Right cardiac atrium (tissue), 5 donors: Measurements from ENCODE around the gene AADAT. TPM values are rescaled to one million over a fixed set of nuclear protein-coding genes. Genes with fewer than 3 reads are reported as not detected.

Experiments used
- ATAC-seq, 2 donors: fragments of 200-7000 bp; cut with Tn5 transposase; one replicate each; pipeline versions ENCODE4 v1.8.0 to v1.9.1; 2020; ENCODE audit warnings: moderate library complexity in 2 of 2, mild to moderate bottlenecking in 1 of 2
- DNase-seq, 3 donors: peaks; one replicate each; pipeline ENCODE4 v3.0.0-alpha.2; 2020
- H3K27ac ChIP-seq: one replicate; pipeline ENCODE4 v1.5.1; 2013; ENCODE audit warnings: mild to moderate bottlenecking, low read length, control low read depth, moderate library complexity
- H3K27me3 ChIP-seq: one replicate; pipeline ENCODE4 v1.6.1; 2013; ENCODE audit not compliant: control insufficient read depth, insufficient read depth
- H3K4me1 ChIP-seq: one replicate; pipeline ENCODE4 v1.6.1; 2013; ENCODE audit warnings: low read length; ENCODE audit not compliant: control insufficient read depth, insufficient read depth
- H3K4me3 ChIP-seq: one replicate; pipeline ENCODE4 v1.5.1; 2013; ENCODE audit warnings: low read length, control low read depth
- H3K9me3 ChIP-seq: one replicate; pipeline ENCODE4 v1.6.1; 2013; ENCODE audit warnings: low read length; ENCODE audit not compliant: control insufficient read depth
- WGBS: extraction: QIAGEN DNeasy Blood & Tissue Kit; methylation state at CpG from one replicate; pipeline ENCODE4 v1.1.7; 2013; 5-methylcytosine and 5-hydroxymethylcytosine counted together
- intact Hi-C, 4 donors: fragments of 100-400 bp; cut with DNase I; formaldehyde crosslinking; loops; one replicate each; pipeline versions ENCODE4 v1.11.0 to v1.14.0; 2022 to 2023
- polyA plus RNA-seq: library from polyadenylated mRNA; stranded (reverse); fragments of 200-250 nt; gene quantifications from one replicate; pipeline ENCODE4 v1.2.3, GENCODE V29; 2013
- total RNA-seq, 4 donors: library from RNA; stranded (reverse); fragmentation: NEBNext Ultra II Directional; extraction: Animal tissue kit (Norgen Biotek cat#: 25700); gene quantifications; one replicate each; pipeline ENCODE4 v1.2.1, GENCODE V29; 2021
- donor health status: healthy with polysubstance abuse.
- donor health status: DM: no; HTN: yes; CAD: no.
- donor health status: DM: no; HTN: no; CAD: no.
- donor health status: DM: no; HTN: yes; CAD: no; lungs with severe emphysema.
- donor health status: DM: yes; HTN: yes; CAD: no.

AADAT gene
- total and polyA plus RNA-seq, 5 donors, result 1.5 to 2.1 (median 2.1) TPM

DNA sequence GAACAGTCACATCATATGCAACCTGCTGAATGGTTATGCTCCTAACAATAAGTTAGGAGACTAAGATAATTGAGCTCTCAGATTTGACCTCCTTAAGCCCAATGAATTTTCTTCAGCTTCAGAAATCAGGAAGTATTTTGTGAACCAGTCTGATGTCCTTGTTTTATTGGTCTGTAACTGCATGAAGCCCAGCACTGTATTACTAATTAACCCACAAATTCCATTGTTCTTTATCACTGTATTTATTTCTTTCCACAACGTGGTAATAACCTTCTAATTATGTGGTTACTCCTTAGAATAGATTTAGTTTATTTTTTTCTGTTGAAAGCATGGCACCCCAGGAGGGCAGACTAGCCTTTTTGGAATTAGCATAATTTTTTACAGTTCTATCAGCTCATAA lies 59.6 kb downstream of the AADAT start:
- WGBS, result 51% methylated on average over 1 of the region's 1 CpG
- Histone ChIP-seq H3K4me1 (no peaks in the 10 kb centered on the region), H3K27ac (no peak overlapping the region), H3K4me3 (no peak overlapping the region), H3K27me3 (no peaks in the 10 kb centered on the region), H3K9me3 (no peaks in the 10 kb centered on the region)
- DNase-seq, result no peak
- intact Hi-C loops, result no loop called here
- no peak for ATAC-seq

DNA sequence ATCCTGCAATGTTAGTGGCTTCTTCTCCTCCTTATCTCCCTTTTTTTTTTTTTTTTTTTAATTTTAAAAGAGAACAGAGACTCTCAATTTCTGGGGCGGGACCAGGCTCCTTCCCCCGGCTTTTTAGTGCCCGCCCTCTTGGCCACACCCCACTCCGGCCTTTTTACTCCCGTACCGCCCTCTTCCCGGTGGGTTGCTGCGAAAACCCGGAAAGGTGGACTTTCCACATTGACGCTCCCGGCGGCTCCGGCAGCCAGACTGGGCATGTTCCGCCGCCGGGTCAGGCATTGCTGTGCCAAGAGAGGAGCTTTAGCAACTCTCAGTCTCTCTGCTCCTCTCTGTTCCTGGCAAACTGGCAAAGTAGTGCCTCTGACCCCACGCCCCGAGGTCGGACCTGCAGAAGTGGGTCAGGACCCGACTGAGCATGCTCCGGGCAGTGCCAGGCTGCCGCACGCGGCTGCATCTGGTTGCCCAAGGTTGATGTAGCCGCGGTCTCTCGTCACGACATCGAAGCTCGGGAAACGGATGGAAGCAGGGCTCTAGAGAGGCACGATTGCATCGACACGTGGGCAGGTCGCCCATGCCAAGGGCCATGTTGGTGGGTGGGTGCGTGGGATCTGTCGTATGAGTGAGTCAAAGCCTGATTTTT lies 62.5 kb downstream of the AADAT start:
- Histone ChIP-seq H3K9me3 (no peaks in the 10 kb centered on the region), H3K27me3 (no peaks in the 10 kb centered on the region), H3K4me3 (peak overlapping the region; percentile 90), H3K4me1 (no peaks in the 10 kb centered on the region), H3K27ac (no peak overlapping the region)
- intact Hi-C loops, result no loop called here
- 3% methylated on average over 37 of the region's 37 CpGs for WGBS
- ATAC-seq (peak; percentile 97 to 98), DNase-seq (peak; percentile 96 to 97 (median 97))

GRCh38 chr4:170026253-170027021 lies 63.3 kb downstream of the AADAT start, which contains the start of gene MFAP3L:
Gene MFAP3L (minus strand): TSS chr4:170026395. CDS start chr4:170005877, 20,518 bp downstream.
- H3K27ac ChIP-seq, result peak within 1 kb of the TSS; percentile 28

GRCh38 chr4:170025523-170026252 lies 64.1 kb downstream of the AADAT start:
- no peaks in the 10 kb centered on the region for H3K4me1 ChIP-seq
- 4% methylated on average over 74 of the region's 74 CpGs for WGBS
- intact Hi-C loops, result no loop called here
- no peak for ATAC-seq
- no peak overlapping the region for H3K27ac ChIP-seq
- DNase-seq, result peak; percentile 19 to 58 (median 57)
- peak overlapping the region; percentile 90 for H3K4me3 ChIP-seq
- no peaks in the 10 kb centered on the region for H3K9me3 ChIP-seq
- H3K27me3 ChIP-seq, result no peaks in the 10 kb centered on the region

More at GRCh38 chr4:170026253-170027021, 63.3 kb downstream of the AADAT start, which contains the start of gene MFAP3L:
- peak within 1 kb of the TSS; percentile 90 for H3K4me3 ChIP-seq
- H3K4me1 ChIP-seq, result no peaks in the 10 kb centered on the region
- ATAC-seq, result peak; percentile 97 to 98
- no peaks in the 10 kb centered on the region for H3K27me3 ChIP-seq
- peak; percentile 88 to 95 (median 95) for DNase-seq
- intact Hi-C loops, result no loop called here
- H3K9me3 ChIP-seq, result no peaks in the 10 kb centered on the region
- under 1% methylated on average over 86 of the region's 86 CpGs for WGBS

- DNase-seq (no peak), ATAC-seq (no peak)
- Histone ChIP-seq H3K4me3 (no peak overlapping the region), H3K27ac (no peak overlapping the region), H3K4me1 (no peaks in the 10 kb centered on the region), H3K9me3 (no peaks in the 10 kb centered on the region), H3K27me3 (no peaks in the 10 kb centered on the region)
- WGBS, result 80% methylated on average over 2 of the region's 2 CpGs
- intact Hi-C loops, result no loop called here
Measured at GRCh38 chr4:170022211-170022610, 67.5 kb downstream of the AADAT start.

- DNase-seq (no peak), ATAC-seq (no peak)
- 78% methylated on average over 3 of the region's 3 CpGs for WGBS
Measured at GRCh38 chr4:170017252-170017651, 72.5 kb downstream of the AADAT start.

GRCh38 chr4:170015285-170015684 lies 74.5 kb downstream of the AADAT start:
- ATAC-seq (no peak), DNase-seq (peak in 2 of 3 donors; percentile 50 to 52)
- Histone ChIP-seq H3K4me3 (no peak overlapping the region), H3K27ac (no peak overlapping the region), H3K4me1 (no peaks in the 10 kb centered on the region), H3K9me3 (no peaks in the 10 kb centered on the region), H3K27me3 (no peaks in the 10 kb centered on the region)
- 71% methylated on average over 4 of the region's 4 CpGs for WGBS
- intact Hi-C loops, result no loop called here

More at GRCh38 chr4:170017252-170017651, 72.5 kb downstream of the AADAT start:
- Histone ChIP-seq H3K27me3 (no peaks in the 10 kb centered on the region), H3K27ac (no peak overlapping the region), H3K4me1 (no peaks in the 10 kb centered on the region), H3K4me3 (no peak overlapping the region), H3K9me3 (no peaks in the 10 kb centered on the region)
- intact Hi-C loops, result no loop called here

DNA sequence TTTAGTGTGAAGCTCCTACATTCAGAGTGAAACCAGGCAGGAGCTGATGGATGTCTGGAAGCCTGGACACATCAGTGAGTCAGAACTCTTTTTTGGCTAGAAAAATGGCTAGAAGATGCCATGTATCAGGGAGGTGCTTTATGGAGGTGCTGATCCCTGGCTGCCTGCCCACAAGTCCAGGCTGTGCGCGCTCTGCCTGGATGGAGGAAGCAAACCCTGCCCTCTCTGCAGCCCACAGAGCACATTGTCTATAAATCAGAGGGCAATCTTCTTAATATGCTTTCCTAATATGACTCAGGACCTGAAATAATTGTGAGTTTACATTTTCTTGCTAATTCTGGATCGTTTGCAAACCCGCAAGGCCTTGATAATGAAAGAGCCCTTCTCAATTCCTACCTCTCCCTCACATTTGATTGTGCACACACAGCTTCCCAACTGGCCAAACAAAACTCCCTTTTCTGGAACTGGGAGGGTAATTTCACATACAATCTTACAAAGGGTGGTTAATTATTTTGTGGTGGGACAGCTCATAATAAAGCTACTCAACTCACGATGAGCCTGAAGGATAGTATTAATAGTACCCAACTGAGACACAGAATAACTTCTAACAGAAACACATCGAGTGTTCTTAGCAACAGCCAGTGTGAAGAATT lies 75.3 kb downstream of the AADAT start:
- intact Hi-C loops, result no loop called here
- Histone ChIP-seq H3K27ac (no peak overlapping the region), H3K27me3 (no peaks in the 10 kb centered on the region), H3K4me1 (no peaks in the 10 kb centered on the region), H3K9me3 (no peaks in the 10 kb centered on the region), H3K4me3 (no peak overlapping the region)
- ATAC-seq (no peak), DNase-seq (peak in 1 of 3 donors; percentile 37)
- 77% methylated on average over 6 of the region's 6 CpGs for WGBS

- ATAC-seq, result no peak
- DNase-seq, result no peak
- H3K4me1 ChIP-seq, result no peaks in the 10 kb centered on the region
- no peaks in the 10 kb centered on the region for H3K27me3 ChIP-seq
- WGBS, result 97% methylated on average over 2 of the region's 2 CpGs
- no peak overlapping the region for H3K27ac ChIP-seq
- intact Hi-C loops, result no loop called here
- H3K4me3 ChIP-seq, result no peak overlapping the region
- H3K9me3 ChIP-seq, result no peaks in the 10 kb centered on the region
Measured at GRCh38 chr4:170012629-170012958, 77.2 kb downstream of the AADAT start.

GRCh38 chr4:170011921-170012628 lies 77.7 kb downstream of the AADAT start:
- H3K27me3 ChIP-seq, result no peaks in the 10 kb centered on the region
- intact Hi-C loops, result no loop called here
- no peaks in the 10 kb centered on the region for H3K4me1 ChIP-seq
- no peak overlapping the region for H3K27ac ChIP-seq
- WGBS, result 66% methylated on average over 7 of the region's 7 CpGs
- DNase-seq (no peak), ATAC-seq (no peak)
- H3K4me3 ChIP-seq, result no peak overlapping the region
- H3K9me3 ChIP-seq, result no peaks in the 10 kb centered on the region
